ENCODE measurements around the gene ADD1.

- TF ChIP-seq ZNF274 (IDR thresholded peaks at IDR 0.05; ENCODE audit: low read depth, low read length) (no peak), YY1 (IDR thresholded peaks at IDR 0.05; ENCODE audit: insufficient read depth, insufficient read length) (no peak)
Observed at GRCh38 chr4:2937146-2937857, 93.7 kb downstream of the ADD1 start.

All from NT2/D1 (cell line).